ENCODE data around the gene ST6GALNAC4. TPM values are rescaled to one million over a fixed set of nuclear protein-coding genes. Genes with fewer than 3 reads are reported as not detected.

ST6GALNAC4 gene
- total and polyA plus RNA-seq, 7 donors = 8.9 to 52.6 (median 24.3) TPM

- H3K9me3 ChIP-seq = no peaks in the 10 kb centered on the region
- H3K36me3 ChIP-seq (ENCODE audit: insufficient read depth in 1 of 2, low read depth in 1 of 2) = peaks cover 0 to 38% of the 10 kb centered on the region in 2 donors
- H3K27ac ChIP-seq = peak overlapping the region; percentile 85
- peak overlapping the region; percentile 78 for H3K4me3 ChIP-seq
- DNase-seq (no peak), ATAC-seq (peak in 3 of 4 donors; percentile 2 to 31 (median 21))
- H3K4me1 ChIP-seq = peaks cover 44% of the 10 kb centered on the region
- 29 to 56% (median 32%) methylated on average over 19 of the region's 19 CpGs for WGBS, 3 donors
- TF ChIP-seq, protein P1, sequence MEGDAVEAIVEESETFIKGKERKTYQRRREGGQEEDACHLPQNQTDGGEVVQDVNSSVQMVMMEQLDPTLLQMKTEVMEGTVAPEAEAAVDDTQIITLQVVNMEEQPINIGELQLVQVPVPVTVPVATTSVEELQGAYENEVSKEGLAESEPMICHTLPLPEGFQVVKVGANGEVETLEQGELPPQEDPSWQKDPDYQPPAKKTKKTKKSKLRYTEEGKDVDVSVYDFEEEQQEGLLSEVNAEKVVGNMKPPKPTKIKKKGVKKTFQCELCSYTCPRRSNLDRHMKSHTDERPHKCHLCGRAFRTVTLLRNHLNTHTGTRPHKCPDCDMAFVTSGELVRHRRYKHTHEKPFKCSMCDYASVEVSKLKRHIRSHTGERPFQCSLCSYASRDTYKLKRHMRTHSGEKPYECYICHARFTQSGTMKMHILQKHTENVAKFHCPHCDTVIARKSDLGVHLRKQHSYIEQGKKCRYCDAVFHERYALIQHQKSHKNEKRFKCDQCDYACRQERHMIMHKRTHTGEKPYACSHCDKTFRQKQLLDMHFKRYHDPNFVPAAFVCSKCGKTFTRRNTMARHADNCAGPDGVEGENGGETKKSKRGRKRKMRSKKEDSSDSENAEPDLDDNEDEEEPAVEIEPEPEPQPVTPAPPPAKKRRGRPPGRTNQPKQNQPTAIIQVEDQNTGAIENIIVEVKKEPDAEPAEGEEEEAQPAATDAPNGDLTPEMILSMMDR (IDR thresholded peaks at IDR 0.05) = no peak
- H3K27me3 ChIP-seq (ENCODE audit: insufficient read depth in 3 of 3, low read length in 2 of 3) = no peaks in the 10 kb centered on the region
- intact Hi-C loops (cut with DNase I) = loop anchor here (5.0 kb wide), 5 partner anchors 43 to 282 kb away; partner anchors contain the start of genes CDK9 (in 2 of the 2), TOR2A (in 2 of the 2), FPGS (in 1 of the 2) and ST6GALNAC4 (in 1 of the 2)
Observed at GRCh38 chr9:127874301-127875221, 42.3 kb downstream of the ST6GALNAC4 start.

DNA sequence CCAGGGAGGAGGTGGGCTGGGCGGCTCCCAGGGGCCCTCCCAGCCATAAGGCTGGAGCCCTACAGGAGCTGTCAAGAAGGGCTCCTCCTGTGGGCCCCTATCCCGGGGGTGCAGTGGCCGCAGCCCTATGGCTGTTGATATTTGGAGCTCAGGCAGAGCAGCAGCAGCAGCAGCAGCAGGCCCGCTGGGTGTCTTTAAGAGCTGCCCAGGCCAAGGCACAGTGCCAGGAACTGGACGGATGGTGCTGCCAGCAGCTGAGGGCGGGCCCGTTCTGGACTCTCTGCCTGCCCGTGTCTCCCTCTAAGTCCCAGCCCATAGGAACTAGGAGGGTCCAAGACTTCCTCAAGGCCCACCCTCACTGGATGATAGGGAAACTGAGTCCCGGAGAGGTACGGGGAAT lies 43.0 kb downstream of the ST6GALNAC4 start:
- Histone ChIP-seq H3K27ac (peak overlapping the region; percentile 85), H3K4me3 (peak overlapping the region; percentile 78)

DNA sequence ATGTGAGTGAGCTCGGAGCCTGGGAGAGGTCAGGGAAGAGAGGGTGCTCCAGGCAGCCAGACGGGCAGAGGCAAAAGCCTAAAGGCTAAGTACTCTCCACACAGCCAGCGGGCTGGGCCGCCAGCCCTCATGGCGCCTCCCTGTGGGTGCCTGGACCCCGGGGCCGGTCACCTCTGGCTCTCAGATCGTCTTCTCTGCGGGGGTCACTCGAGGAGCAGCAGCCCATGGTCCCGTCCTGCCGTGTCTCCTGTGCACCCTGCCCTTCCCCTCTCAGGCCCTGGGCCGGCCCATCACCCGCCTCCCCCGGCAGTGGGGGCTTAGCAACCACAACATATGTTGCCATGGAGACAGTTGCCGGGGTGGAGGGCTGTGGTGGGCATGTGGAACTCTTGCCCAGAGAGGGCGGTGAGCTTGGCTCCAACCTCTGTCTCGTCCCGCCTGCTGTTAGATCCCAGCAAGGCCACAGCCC lies 43.6 kb downstream of the ST6GALNAC4 start:
- no peaks in the 10 kb centered on the region for H3K9me3 ChIP-seq
- peak overlapping the region; percentile 85 for H3K27ac ChIP-seq
- TF ChIP-seq, protein P1 (IDR thresholded peaks at IDR 0.05) = no peak
- peak overlapping the region; percentile 78 for H3K4me3 ChIP-seq
- peaks cover 40% of the 10 kb centered on the region for H3K4me1 ChIP-seq
- intact Hi-C loops (cut with DNase I) = loop anchor here (5.0 kb wide), 5 partner anchors 44 to 281 kb away; partner anchors contain the start of genes TOR2A (in 2 of the 2), CDK9 (in 1 of the 2), FPGS (in 1 of the 2) and ST6GALNAC4 (in 1 of the 2)
- DNase-seq (no peak), ATAC-seq (no peak)
- H3K27me3 ChIP-seq (ENCODE audit: insufficient read depth in 3 of 3, low read length in 2 of 3) = no peaks in the 10 kb centered on the region
- peaks cover 0 to 50% of the 10 kb centered on the region in 2 donors for H3K36me3 ChIP-seq (ENCODE audit: insufficient read depth in 1 of 2, low read depth in 1 of 2)
- WGBS, 3 donors = 50 to 63% (median 56%) methylated on average over 18 to 19 of the region's 19 CpGs

More for the DNA sequence above, 43.0 kb downstream of the ST6GALNAC4 start:
- WGBS, 3 donors = 16 to 19% (median 18%) methylated on average over 10 of the region's 10 CpGs
- Histone ChIP-seq H3K36me3 (ENCODE audit: insufficient read depth in 1 of 2, low read depth in 1 of 2) (peaks cover 0 to 44% of the 10 kb centered on the region in 2 donors), H3K9me3 (no peaks in the 10 kb centered on the region), H3K27me3 (ENCODE audit: insufficient read depth in 3 of 3, low read length in 2 of 3) (no peaks in the 10 kb centered on the region), H3K4me1 (peaks cover 44% of the 10 kb centered on the region)
- DNase-seq (peak; percentile 85 to 94), ATAC-seq (peak; percentile 56 to 66 (median 61))
- TF ChIP-seq, protein P1 (IDR thresholded peaks at IDR 0.05) = no peak
- intact Hi-C loops (cut with DNase I) = loop anchor here (5.0 kb wide), 5 partner anchors 43 to 282 kb away; partner anchors contain the start of genes TOR2A (in 2 of the 2), CDK9 (in 1 of the 2), FPGS (in 1 of the 2) and ST6GALNAC4 (in 1 of the 2)

- no peak overlapping the region for H3K4me3 ChIP-seq
- ATAC-seq (no peak), DNase-seq (no peak)
- H3K9me3 ChIP-seq = no peaks in the 10 kb centered on the region
- H3K27ac ChIP-seq = peak overlapping the region; percentile 85
- intact Hi-C loops (cut with DNase I) = loop anchor here (5.0 kb wide), 5 partner anchors 45 to 280 kb away; partner anchors contain the start of genes TOR2A (in 2 of the 2), CDK9 (in 1 of the 2), FPGS (in 1 of the 2) and ST6GALNAC4 (in 1 of the 2)
- TF ChIP-seq, protein P1 (IDR thresholded peaks at IDR 0.05) = no peak
- peaks cover 38% of the 10 kb centered on the region for H3K4me1 ChIP-seq
- 83 to 91% (median 89%) methylated on average over 20 of the region's 20 CpGs for WGBS, 3 donors
- no peaks in the 10 kb centered on the region for H3K27me3 ChIP-seq (ENCODE audit: insufficient read depth in 3 of 3, low read length in 2 of 3)
- peaks cover 0 to 56% of the 10 kb centered on the region in 2 donors for H3K36me3 ChIP-seq (ENCODE audit: insufficient read depth in 1 of 2, low read depth in 1 of 2)
Observed at GRCh38 chr9:127872369-127873222, 44.2 kb downstream of the ST6GALNAC4 start.
